H9 (cell line): ENCODE data around the gene RHBDD3. TPM values are rescaled to one million over a fixed set of nuclear protein-coding genes. Genes with fewer than 3 reads are reported as not detected.

Experiments
- DNase-seq: peaks from one replicate; pipeline ENCODE4 v3.0.0-alpha.2; 2017
- H2AFZ ChIP-seq: one replicate; pipeline ENCODE4 v1.6.1; 2013; ENCODE audit warnings: mild to moderate bottlenecking, low read length, control low read depth, moderate library complexity
- H2AK5ac ChIP-seq: 2 replicates; pipeline ENCODE4 v1.6.1; 2013; ENCODE audit warnings: low read length, control low read depth, mixed read lengths; ENCODE audit not compliant: insufficient read length
- H2BK120ac ChIP-seq: one replicate; pipeline ENCODE4 v1.6.1; 2013; ENCODE audit warnings: low read depth, mild to moderate bottlenecking, low read length, control low read depth, inconsistent platforms; ENCODE audit not compliant: poor library complexity, severe bottlenecking
- H2BK12ac ChIP-seq: 2 replicates; pipeline ENCODE4 v1.6.1; 2013; ENCODE audit warnings: low read length, control low read depth, mixed read lengths, low read depth; ENCODE audit not compliant: insufficient read length
- H2BK15ac ChIP-seq: 2 replicates; pipeline ENCODE4 v1.6.1; 2013; ENCODE audit warnings: low read depth, low read length, control low read depth
- H2BK20ac ChIP-seq: one replicate; pipeline ENCODE4 v1.6.1; 2013; ENCODE audit warnings: low read depth, mild to moderate bottlenecking, low read length, control low read depth, inconsistent platforms; ENCODE audit not compliant: poor library complexity, severe bottlenecking
- H2BK5ac ChIP-seq: 2 replicates; pipeline ENCODE4 v1.6.1; 2013; ENCODE audit warnings: low read length, control low read depth, mixed read lengths; ENCODE audit not compliant: insufficient read length
- H3K14ac ChIP-seq: 2 replicates; pipeline ENCODE4 v1.6.1; 2013; ENCODE audit warnings: low read length, control low read depth; ENCODE audit not compliant: insufficient read depth
- H3K18ac ChIP-seq: 2 replicates; pipeline ENCODE4 v1.6.1; 2013; ENCODE audit warnings: low read depth, mild to moderate bottlenecking, mixed read lengths, low read length, control low read depth; ENCODE audit not compliant: insufficient read length
- H3K23ac ChIP-seq: 2 replicates; pipeline ENCODE4 v1.6.1; 2013; ENCODE audit warnings: low read length, control low read depth, mixed read lengths, low read depth; ENCODE audit not compliant: insufficient read length
- H3K23me2 ChIP-seq: 2 replicates; pipeline ENCODE4 v1.6.1; 2013; ENCODE audit warnings: low read depth, mild to moderate bottlenecking, mixed read lengths, low read length, control low read depth; ENCODE audit not compliant: insufficient read length, poor library complexity, severe bottlenecking
- H3K27ac ChIP-seq: 2 replicates; pipeline ENCODE4 v1.5.1; 2013; ENCODE audit warnings: low read length, control low read depth, mixed read lengths, low read depth; ENCODE audit not compliant: insufficient read length
- H3K27me3 ChIP-seq: 2 replicates; pipeline ENCODE4 v1.6.1; 2013; ENCODE audit warnings: low read length, control low read depth, inconsistent platforms; ENCODE audit not compliant: insufficient read depth
- H3K4ac ChIP-seq: 2 replicates; pipeline ENCODE4 v1.6.1; 2013; ENCODE audit warnings: low read depth, mild to moderate bottlenecking, control low read depth, inconsistent platforms, low read length, moderate library complexity
- H3K4me1 ChIP-seq: 2 replicates; pipeline ENCODE4 v1.6.1; 2013; ENCODE audit warnings: low read length, control low read depth, inconsistent platforms; ENCODE audit not compliant: insufficient read depth
- H3K4me2 ChIP-seq: 2 replicates; pipeline ENCODE4 v1.6.1; 2013; ENCODE audit warnings: low read length, control low read depth, mixed read lengths; ENCODE audit not compliant: insufficient read length, insufficient read depth
- H3K56ac ChIP-seq: 2 replicates; pipeline ENCODE4 v1.6.1; 2013; ENCODE audit warnings: low read depth, mild to moderate bottlenecking, mixed read lengths, low read length, control low read depth; ENCODE audit not compliant: insufficient read length
- H3K79me1 ChIP-seq: 2 replicates; pipeline ENCODE4 v1.6.1; 2013; ENCODE audit warnings: low read depth, mild to moderate bottlenecking, moderate library complexity, low read length, control low read depth, inconsistent platforms; ENCODE audit not compliant: insufficient read depth, poor library complexity, severe bottlenecking
- H3K79me2 ChIP-seq: 2 replicates; pipeline ENCODE4 v1.6.1; 2013; ENCODE audit warnings: low read length, control low read depth, inconsistent platforms; ENCODE audit not compliant: insufficient read depth
- H3K9ac ChIP-seq: 2 replicates; pipeline ENCODE4 v1.6.1; 2013; ENCODE audit warnings: low read length, control low read depth, mixed read lengths; ENCODE audit not compliant: insufficient read length; ENCODE audit errors: extremely low read depth
- H3K9me3 ChIP-seq: one replicate; pipeline ENCODE4 v1.6.1; 2013; ENCODE audit warnings: low read depth, low read length, inconsistent platforms; ENCODE audit not compliant: control insufficient read depth
- H3T11ph ChIP-seq: one replicate; pipeline ENCODE4 v1.6.1; 2013; ENCODE audit warnings: mild to moderate bottlenecking, low read length, control low read depth, inconsistent platforms
- H4K20me1 ChIP-seq: one replicate; pipeline ENCODE4 v1.6.1; 2013; ENCODE audit not compliant: control insufficient read depth, insufficient read length, insufficient read depth
- H4K5ac ChIP-seq: 2 replicates; pipeline ENCODE4 v1.6.1; 2013; ENCODE audit warnings: low read depth, mild to moderate bottlenecking, mixed read lengths, low read length, control low read depth; ENCODE audit not compliant: insufficient read length
- H4K8ac ChIP-seq: replicated peaks from 2 replicates; pipeline ENCODE4 v1.6.1; 2013; ENCODE audit warnings: low read length, control low read depth, mixed read lengths, low read depth; ENCODE audit not compliant: insufficient read length
- H4K91ac ChIP-seq: 2 replicates; pipeline ENCODE4 v1.6.1; 2013; ENCODE audit warnings: low read depth, mild to moderate bottlenecking, moderate library complexity, mixed read lengths, low read length, control low read depth; ENCODE audit not compliant: insufficient read length
- H3K27ac Mint-ChIP-seq, 3 experiments: 2 replicates in 2 of 3; 3 replicates in 1 of 3; pipeline ENCODE4 v1.8.0; 2020 to 2021; ENCODE audit warnings: mixed read lengths in 3 of 3, mild to moderate bottlenecking in 1 of 3, moderate library complexity in 1 of 3
- H3K27me3 Mint-ChIP-seq: 2 replicates; pipeline ENCODE4 v1.8.0; 2021; ENCODE audit warnings: low read depth, mild to moderate bottlenecking, moderate library complexity, mixed read lengths
- H3K36me3 Mint-ChIP-seq, 3 experiments: 2 replicates in 2 of 3; 3 replicates in 1 of 3; pipeline ENCODE4 v1.8.0; 2020 to 2021; ENCODE audit warnings: low read depth in 3 of 3, mixed read lengths in 3 of 3; ENCODE audit not compliant: insufficient read depth in 1 of 3
- H3K4me1 Mint-ChIP-seq, 2 experiments: 2 replicates each; pipeline ENCODE4 v1.8.0; 2020; ENCODE audit warnings: mixed read lengths in 2 of 2
- H3K4me3 Mint-ChIP-seq, 2 experiments: 2 replicates in 1 of 2; 3 replicates in 1 of 2; pipeline ENCODE4 v1.8.0; 2020 to 2021; ENCODE audit warnings: mild to moderate bottlenecking in 2 of 2, mixed read lengths in 2 of 2, moderate library complexity in 1 of 2
- H3K9me3 Mint-ChIP-seq, 2 experiments: 2 replicates in 1 of 2; 3 replicates in 1 of 2; pipeline ENCODE4 v1.8.0; 2020; ENCODE audit warnings: mild to moderate bottlenecking in 2 of 2, mixed read lengths in 2 of 2, moderate library complexity in 1 of 2
- CTCF ChIP-seq: fragments of 200-600 bp; sonication (generic); conservative IDR thresholded peaks from 3 replicates; pipeline ENCODE4 v1.8.0; 2021; ENCODE audit warnings: antibody characterized with exemption, mild to moderate bottlenecking
- WGBS: extraction: QIAGEN DNeasy Blood & Tissue Kit; methylation state at CpG from one replicate; pipeline ENCODE4 v1.1.7; 2013; ENCODE audit warnings: missing lambda C conversion rate, low lambda C conversion rate, mixed read lengths; ENCODE audit not compliant: insufficient read length; ENCODE audit errors: extremely low coverage; 5-methylcytosine and 5-hydroxymethylcytosine counted together
- total RNA-seq: library from RNA; stranded (reverse); gene quantifications from 2 replicates; pipeline ENCODE4 v1.2.1, GENCODE V29; 2021

Gene RHBDD3
- total RNA-seq, 1 experiment from 2014 or later, result 99.7 TPM

GRCh38 chr22:29310863-29311339, 43.1 kb upstream of the RHBDD3 start:
- Histone ChIP-seq H4K20me1 (no peaks in the 10 kb centered on the region), H3K23me2 (peaks cover 11% of the 10 kb centered on the region), H2AK5ac (no peak overlapping the region), H2BK120ac (no peak overlapping the region), H3K23ac (no peak overlapping the region), H2BK20ac (no peak overlapping the region), H3K9me3 (no peaks in the 10 kb centered on the region), H4K5ac (no peak overlapping the region), H3K4ac (no peak overlapping the region), H3K56ac (no peak overlapping the region), H3K9ac (no peak overlapping the region), H3K27me3 (peaks cover 22% of the 10 kb centered on the region), H3T11ph (no peak overlapping the region), H3K79me2 (no peaks in the 10 kb centered on the region), H3K4me1 (no peaks in the 10 kb centered on the region), H3K14ac (peak overlapping the region; percentile 71), H4K91ac (no peak overlapping the region), H3K4me2 (no peak overlapping the region), H3K79me1 (no peaks in the 10 kb centered on the region), H3K18ac (peak overlapping the region; percentile 77), H2BK15ac (no peak overlapping the region), H2AFZ (no peak overlapping the region), H2BK5ac (no peak overlapping the region), H4K8ac (no peak overlapping the region), H3K27ac (no peak overlapping the region), H2BK12ac (no peak overlapping the region)
- peaks cover 19 to 34% of the 10 kb centered on the region in 2 experiments for H3K4me1 Mint-ChIP-seq
- H3K4me3 Mint-ChIP-seq, result no peak overlapping the region
- no peak for TF ChIP-seq CTCF
- H3K36me3 Mint-ChIP-seq, result peaks cover 0 to 5% (median 0%) of the 10 kb centered on the region in 3 experiments; a peak in 3 of 7 replicates
- peaks cover 38% of the 10 kb centered on the region for H3K27me3 Mint-ChIP-seq
- peak; percentile 84 for DNase-seq
- H3K9me3 Mint-ChIP-seq, result peaks cover 2 to 11% of the 10 kb centered on the region in 2 experiments; a peak in 4 of 5 replicates
- H3K27ac Mint-ChIP-seq, result peak overlapping the region in 1 of 3 experiments; percentile 44; a peak in 1 of 7 replicates
- no CpG with 5 or more reads among the region's 18 CpGs for WGBS
